Neural cell (in vitro differentiated cells): ENCODE results near the gene PAIP2. TPM values are rescaled to one million over a fixed set of nuclear protein-coding genes. Genes with fewer than 3 reads are reported as not detected.
A peak's percentile ranks its signal among the peaks of the same experiment; 100 is the strongest.

Experiments
- H2AFZ ChIP-seq: fragments of 200-600, 300-800 bp; sonication (generic), shearing (Covaris generic); 2 replicates; pipeline ENCODE4 v1.6.0; 2014; ENCODE audit warnings: low read depth, mild to moderate bottlenecking, antibody characterized with exemption, low read length, moderate library complexity
- H3F3A ChIP-seq: fragments of 200-600 bp; shearing (Covaris generic); 2 replicates; pipeline ENCODE4 v1.6.1; 2016; ENCODE audit warnings: mild to moderate bottlenecking, moderate library complexity, mixed read lengths, antibody characterized with exemption, low read length; ENCODE audit not compliant: insufficient read depth, poor library complexity, severe bottlenecking
- H3K27ac ChIP-seq: fragments of 200-600, 300-800 bp; sonication (generic), shearing (Covaris generic); 2 replicates; pipeline ENCODE4 v1.5.1; 2014; ENCODE audit warnings: mild to moderate bottlenecking, low read length, moderate library complexity
- H3K27me3 ChIP-seq: fragments of 300-800, 200-600 bp; sonication (generic), shearing (Covaris generic); 2 replicates; pipeline ENCODE4 v1.6.0; 2014; ENCODE audit warnings: mild to moderate bottlenecking, low read depth, low read length, moderate library complexity; ENCODE audit not compliant: insufficient read depth
- H3K36me3 ChIP-seq: fragments of 300-800, 200-600 bp; sonication (generic), shearing (Covaris generic); 2 replicates; pipeline ENCODE4 v1.5.1; 2014; ENCODE audit warnings: mild to moderate bottlenecking, antibody characterized with exemption, low read length, moderate library complexity; ENCODE audit not compliant: insufficient read depth
- H3K4me2 ChIP-seq: fragments of 300-800, 200-600 bp; sonication (generic), shearing (Covaris generic); 2 replicates; pipeline ENCODE4 v1.6.0; 2014; ENCODE audit warnings: mild to moderate bottlenecking, low read length
- H3K4me3 ChIP-seq: fragments of 300-800, 200-600 bp; sonication (generic), shearing (Covaris generic); 2 replicates; pipeline ENCODE4 v1.5.1; 2014; ENCODE audit warnings: mild to moderate bottlenecking, low read length, moderate library complexity
- H3K79me2 ChIP-seq: fragments of 200-600 bp; shearing (Covaris generic); replicated peaks from 2 replicates; pipeline ENCODE4 v1.6.0; 2014; ENCODE audit warnings: mild to moderate bottlenecking, low read length, moderate library complexity; ENCODE audit not compliant: insufficient read depth
- H3K9ac ChIP-seq: fragments of 300-800, 200-600 bp; sonication (generic), shearing (Covaris generic); 2 replicates; pipeline ENCODE4 v1.6.1; 2016; ENCODE audit warnings: mild to moderate bottlenecking, low read length, mixed read lengths
- H3K9me2 ChIP-seq: fragments of 200-600 bp; shearing (Covaris generic); 2 replicates; pipeline ENCODE4 v1.6.1; 2016; ENCODE audit warnings: mild to moderate bottlenecking, low read length, mixed read lengths; ENCODE audit not compliant: insufficient read depth
- H3K9me3 ChIP-seq: fragments of 200-600, 300-800 bp; sonication (generic), shearing (Covaris generic); 2 replicates; pipeline ENCODE4 v1.6.1; 2016; ENCODE audit warnings: mild to moderate bottlenecking, mixed run types, low read length, moderate library complexity, mixed read lengths
- H4K20me1 ChIP-seq: fragments of 200-600 bp; shearing (Covaris generic); 2 replicates; pipeline ENCODE4 v1.6.1; 2016; ENCODE audit warnings: mild to moderate bottlenecking, mixed run types; ENCODE audit not compliant: insufficient read depth
- EP300 ChIP-seq: fragments of 450-650 bp; conservative IDR thresholded peaks from 2 replicates; pipeline ENCODE4 v1.6.1; 2014; ENCODE audit warnings: antibody characterized with exemption, mild to moderate bottlenecking, moderate library complexity; ENCODE audit not compliant: poor library complexity, severe bottlenecking
- EZH2 ChIP-seq: fragments of 200-600, 300-800 bp; shearing (Covaris generic), sonication (generic); IDR thresholded peaks from 2 replicates; pipeline ENCODE4 v1.6.1; 2014; ENCODE audit warnings: antibody characterized with exemption, low read length, borderline replicate concordance, mild to moderate bottlenecking; ENCODE audit not compliant: insufficient read depth, poor library complexity, severe bottlenecking
- MXI1 ChIP-seq: fragments of 450-650 bp; conservative IDR thresholded peaks from 2 replicates; pipeline ENCODE4 v1.6.1; 2014; ENCODE audit warnings: antibody characterized with exemption, mild to moderate bottlenecking; ENCODE audit not compliant: poor library complexity, severe bottlenecking
- POLR2AphosphoS5 ChIP-seq: IDR thresholded peaks from 2 replicates; pipeline ENCODE4 v1.6.1; 2012
- RAD21 ChIP-seq: fragments of 450-650 bp; conservative IDR thresholded peaks from 2 replicates; pipeline ENCODE4 v1.6.1; 2014; ENCODE audit warnings: antibody characterized with exemption, mild to moderate bottlenecking, moderate library complexity
- SMC3 ChIP-seq: fragments of 450-650 bp; conservative IDR thresholded peaks from 2 replicates; pipeline ENCODE4 v1.6.1; 2014; ENCODE audit warnings: antibody characterized with exemption, mild to moderate bottlenecking, moderate library complexity; ENCODE audit not compliant: poor library complexity
- TAF1 ChIP-seq: IDR thresholded peaks from 2 replicates; pipeline ENCODE4 v1.6.1; 2012; ENCODE audit warnings: low read depth
- polyA plus RNA-seq: library from polyadenylated mRNA; depleted of rRNA; stranded (reverse); fragments of >200 nt; gene quantifications from 2 replicates; pipeline ENCODE4 v1.2.3, GENCODE V29; 2014
- TF ChIP-seq, protein P1 (sequence below): IDR thresholded peaks from 2 replicates; pipeline ENCODE4 v1.6.1; 2012; ENCODE audit warnings: borderline replicate concordance
- TF ChIP-seq, protein P2 (sequence below): fragments of 450-650 bp; IDR thresholded peaks from 2 replicates; pipeline ENCODE4 v1.5.1; 2014; ENCODE audit warnings: antibody characterized with exemption, mild to moderate bottlenecking, moderate library complexity; ENCODE audit not compliant: poor library complexity, severe bottlenecking

The PAIP2 gene
- polyA plus RNA-seq, 1 donor from 2014 or later, result 201 TPM

DNA sequence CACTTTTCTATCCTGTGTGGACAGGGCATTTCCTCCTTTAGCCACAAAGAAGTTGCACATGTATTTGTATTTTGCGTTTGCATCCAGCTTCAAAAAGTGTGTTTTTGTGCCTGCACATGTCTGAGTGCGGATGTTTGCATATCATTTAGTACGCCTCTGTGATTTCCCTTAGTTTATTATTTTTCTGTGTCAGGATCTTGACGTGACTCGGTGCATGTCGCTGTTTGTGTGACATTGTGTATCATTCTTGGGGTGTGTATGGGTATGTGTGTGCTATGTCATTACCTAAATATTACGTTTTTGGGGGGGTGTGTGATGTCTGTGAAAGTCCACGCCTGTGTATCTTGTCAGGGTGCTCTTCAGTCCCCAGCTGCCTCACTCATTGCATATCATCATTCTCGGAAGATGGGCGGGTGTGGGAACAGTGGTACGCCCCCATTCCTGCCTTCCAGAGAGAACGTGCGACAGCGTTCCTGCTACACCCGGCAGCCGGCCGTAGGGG, 416 bp upstream of the PAIP2 start:
- TF ChIP-seq SMC3 (no peak), MXI1 (no peak), POLR2AphosphoS5 (no peak), EZH2 (no peak), TAF1 (no peak), RAD21 (no peak), EP300 (no peak)
- TF ChIP-seq, protein P1, sequence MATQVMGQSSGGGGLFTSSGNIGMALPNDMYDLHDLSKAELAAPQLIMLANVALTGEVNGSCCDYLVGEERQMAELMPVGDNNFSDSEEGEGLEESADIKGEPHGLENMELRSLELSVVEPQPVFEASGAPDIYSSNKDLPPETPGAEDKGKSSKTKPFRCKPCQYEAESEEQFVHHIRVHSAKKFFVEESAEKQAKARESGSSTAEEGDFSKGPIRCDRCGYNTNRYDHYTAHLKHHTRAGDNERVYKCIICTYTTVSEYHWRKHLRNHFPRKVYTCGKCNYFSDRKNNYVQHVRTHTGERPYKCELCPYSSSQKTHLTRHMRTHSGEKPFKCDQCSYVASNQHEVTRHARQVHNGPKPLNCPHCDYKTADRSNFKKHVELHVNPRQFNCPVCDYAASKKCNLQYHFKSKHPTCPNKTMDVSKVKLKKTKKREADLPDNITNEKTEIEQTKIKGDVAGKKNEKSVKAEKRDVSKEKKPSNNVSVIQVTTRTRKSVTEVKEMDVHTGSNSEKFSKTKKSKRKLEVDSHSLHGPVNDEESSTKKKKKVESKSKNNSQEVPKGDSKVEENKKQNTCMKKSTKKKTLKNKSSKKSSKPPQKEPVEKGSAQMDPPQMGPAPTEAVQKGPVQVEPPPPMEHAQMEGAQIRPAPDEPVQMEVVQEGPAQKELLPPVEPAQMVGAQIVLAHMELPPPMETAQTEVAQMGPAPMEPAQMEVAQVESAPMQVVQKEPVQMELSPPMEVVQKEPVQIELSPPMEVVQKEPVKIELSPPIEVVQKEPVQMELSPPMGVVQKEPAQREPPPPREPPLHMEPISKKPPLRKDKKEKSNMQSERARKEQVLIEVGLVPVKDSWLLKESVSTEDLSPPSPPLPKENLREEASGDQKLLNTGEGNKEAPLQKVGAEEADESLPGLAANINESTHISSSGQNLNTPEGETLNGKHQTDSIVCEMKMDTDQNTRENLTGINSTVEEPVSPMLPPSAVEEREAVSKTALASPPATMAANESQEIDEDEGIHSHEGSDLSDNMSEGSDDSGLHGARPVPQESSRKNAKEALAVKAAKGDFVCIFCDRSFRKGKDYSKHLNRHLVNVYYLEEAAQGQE, result no peak
- TF ChIP-seq, protein P2, sequence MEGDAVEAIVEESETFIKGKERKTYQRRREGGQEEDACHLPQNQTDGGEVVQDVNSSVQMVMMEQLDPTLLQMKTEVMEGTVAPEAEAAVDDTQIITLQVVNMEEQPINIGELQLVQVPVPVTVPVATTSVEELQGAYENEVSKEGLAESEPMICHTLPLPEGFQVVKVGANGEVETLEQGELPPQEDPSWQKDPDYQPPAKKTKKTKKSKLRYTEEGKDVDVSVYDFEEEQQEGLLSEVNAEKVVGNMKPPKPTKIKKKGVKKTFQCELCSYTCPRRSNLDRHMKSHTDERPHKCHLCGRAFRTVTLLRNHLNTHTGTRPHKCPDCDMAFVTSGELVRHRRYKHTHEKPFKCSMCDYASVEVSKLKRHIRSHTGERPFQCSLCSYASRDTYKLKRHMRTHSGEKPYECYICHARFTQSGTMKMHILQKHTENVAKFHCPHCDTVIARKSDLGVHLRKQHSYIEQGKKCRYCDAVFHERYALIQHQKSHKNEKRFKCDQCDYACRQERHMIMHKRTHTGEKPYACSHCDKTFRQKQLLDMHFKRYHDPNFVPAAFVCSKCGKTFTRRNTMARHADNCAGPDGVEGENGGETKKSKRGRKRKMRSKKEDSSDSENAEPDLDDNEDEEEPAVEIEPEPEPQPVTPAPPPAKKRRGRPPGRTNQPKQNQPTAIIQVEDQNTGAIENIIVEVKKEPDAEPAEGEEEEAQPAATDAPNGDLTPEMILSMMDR, result no peak
- peaks cover 19% of the 10 kb centered on the region for H4K20me1 ChIP-seq
- peak overlapping the region; percentile 100 for H3K9ac ChIP-seq
- H2AFZ ChIP-seq, result peak overlapping the region; percentile 56
- peak overlapping the region; percentile 100 for H3K27ac ChIP-seq
- no peaks in the 10 kb centered on the region for H3K9me3 ChIP-seq
- no peaks in the 10 kb centered on the region for H3K36me3 ChIP-seq
- peak overlapping the region; percentile 98 for H3K4me3 ChIP-seq
- no peaks in the 10 kb centered on the region for H3K27me3 ChIP-seq
- peaks cover 5% of the 10 kb centered on the region for H3F3A ChIP-seq
- H3K4me2 ChIP-seq, result peak overlapping the region; percentile 74
- H3K79me2 ChIP-seq, result peaks cover 40% of the 10 kb centered on the region
- no peaks in the 10 kb centered on the region for H3K9me2 ChIP-seq

DNA sequence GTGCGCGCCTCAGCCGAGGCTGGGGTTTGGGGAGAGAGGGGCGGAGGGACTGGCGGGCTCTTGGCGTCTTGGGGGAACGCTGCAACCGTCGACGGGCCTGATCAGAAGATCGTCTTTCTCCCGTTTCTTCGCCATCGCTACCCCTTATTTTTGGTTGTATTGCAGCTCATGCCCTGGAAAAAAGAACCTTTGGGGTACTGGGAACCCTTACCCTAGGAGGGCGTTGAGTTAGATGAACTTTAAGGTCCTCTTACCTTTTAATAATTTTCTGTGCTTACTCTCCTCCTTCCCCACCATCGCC, 719 bp downstream of the PAIP2 start:
- Histone ChIP-seq H3K27ac (peak overlapping the region; percentile 100), H3K27me3 (no peaks in the 10 kb centered on the region), H3F3A (no peaks in the 10 kb centered on the region), H3K4me2 (peak overlapping the region; percentile 81), H2AFZ (no peak overlapping the region), H3K9ac (peak overlapping the region; percentile 100), H3K9me3 (no peaks in the 10 kb centered on the region), H3K79me2 (peaks cover 51% of the 10 kb centered on the region), H3K9me2 (no peaks in the 10 kb centered on the region), H4K20me1 (peaks cover 19% of the 10 kb centered on the region), H3K4me3 (peak overlapping the region; percentile 98), H3K36me3 (no peaks in the 10 kb centered on the region)
- TF ChIP-seq, protein P2, result no peak
- TF ChIP-seq EZH2, result no peak
- TF ChIP-seq TAF1, result no peak
- no peak for TF ChIP-seq MXI1
- TF ChIP-seq SMC3, result no peak
- TF ChIP-seq EP300, result no peak
- TF ChIP-seq RAD21, result no peak
- no peak for TF ChIP-seq POLR2AphosphoS5
- TF ChIP-seq, protein P1, result no peak
